RWPE2 (cell line): ENCODE data around the gene INHBC.

ENCODE experiments used
- ATAC-seq: fragments of 200-7000 bp; cut with Tn5 transposase; 3 replicates; pipeline ENCODE4 v1.9.1; 2021; ENCODE audit warnings: low read depth
- DNase-seq: peaks from one replicate; pipeline ENCODE4 v3.0.0-alpha.2; 2020; ENCODE audit warnings: low spot score
- H3K27ac ChIP-seq: fragments of 450-650 bp; 2 replicates; pipeline ENCODE4 v1.5.1; 2017; ENCODE audit warnings: mild to moderate bottlenecking; ENCODE audit not compliant: poor library complexity, severe bottlenecking
- H3K27me3 ChIP-seq: fragments of 250-450 bp; sonication (Bioruptor Pico); 2 replicates; pipeline ENCODE4 v1.5.1; 2021; ENCODE audit warnings: mild to moderate bottlenecking, moderate library complexity; ENCODE audit not compliant: insufficient read depth, poor library complexity, severe bottlenecking
- H3K36me3 ChIP-seq: fragments of 250-450 bp; sonication (Bioruptor Pico); 2 replicates; pipeline ENCODE4 v1.5.1; 2020; ENCODE audit warnings: low read depth, mild to moderate bottlenecking, moderate library complexity
- H3K4me1 ChIP-seq: fragments of 250-450 bp; sonication (Bioruptor Pico); 2 replicates; pipeline ENCODE4 v1.5.1; 2021; ENCODE audit warnings: mild to moderate bottlenecking, moderate library complexity; ENCODE audit not compliant: insufficient read depth, poor library complexity, severe bottlenecking
- H3K4me3 ChIP-seq: fragments of 250-450 bp; sonication (Bioruptor Pico); 2 replicates; pipeline ENCODE4 v1.5.1; 2021; ENCODE audit warnings: mild to moderate bottlenecking, moderate library complexity; ENCODE audit not compliant: severe bottlenecking
- H3K9me3 ChIP-seq: fragments of 250-450 bp; sonication (Bioruptor Pico); 2 replicates; pipeline ENCODE4 v1.5.1; 2021; ENCODE audit warnings: mild to moderate bottlenecking, moderate library complexity; ENCODE audit not compliant: severe bottlenecking
- CTCF ChIP-seq: fragments of 450-650 bp; IDR thresholded peaks from one replicate; pipeline ENCODE4 v1.5.1; 2017; ENCODE audit warnings: mild to moderate bottlenecking, moderate library complexity; ENCODE audit not compliant: poor library complexity, severe bottlenecking

INHBC gene

GRCh38 chr12:57456737-57457490, 22.3 kb downstream of the INHBC start:
- no peak overlapping the region for H3K4me3 ChIP-seq
- no peaks in the 10 kb centered on the region for H3K27me3 ChIP-seq
- no peak for TF ChIP-seq CTCF
- ATAC-seq: no peak
- no peak for DNase-seq
- no peaks in the 10 kb centered on the region for H3K36me3 ChIP-seq
- peak overlapping the region; percentile 73 for H3K27ac ChIP-seq
- H3K4me1 ChIP-seq: peaks cover 29% of the 10 kb centered on the region
- H3K9me3 ChIP-seq: no peaks in the 10 kb centered on the region

- DNase-seq (no peak), ATAC-seq (no peak)
- Histone ChIP-seq H3K27ac (peak overlapping the region; percentile 73), H3K27me3 (no peaks in the 10 kb centered on the region), H3K9me3 (no peaks in the 10 kb centered on the region), H3K4me3 (peak overlapping the region; percentile 40), H3K36me3 (no peaks in the 10 kb centered on the region), H3K4me1 (peaks cover 29% of the 10 kb centered on the region)
- TF ChIP-seq CTCF: no peak
Observed at GRCh38 chr12:57458665-57459054, 24.1 kb downstream of the INHBC start.

GRCh38 chr12:57459055-57459749, 24.6 kb downstream of the INHBC start:
- Histone ChIP-seq H3K9me3 (no peaks in the 10 kb centered on the region), H3K36me3 (no peaks in the 10 kb centered on the region), H3K27ac (peak overlapping the region; percentile 73), H3K4me3 (peak overlapping the region; percentile 40), H3K27me3 (no peaks in the 10 kb centered on the region), H3K4me1 (peaks cover 29% of the 10 kb centered on the region)
- peak; percentile 57 for ATAC-seq
- peak; percentile 88 for DNase-seq
- TF ChIP-seq CTCF: peak; percentile 94

- DNase-seq (no peak), ATAC-seq (no peak)
- H3K36me3 ChIP-seq: no peaks in the 10 kb centered on the region
- peak within 1 kb of the TSS; percentile 73 for H3K27ac ChIP-seq
- H3K4me1 ChIP-seq: peaks cover 24% of the 10 kb centered on the region
- H3K27me3 ChIP-seq: no peaks in the 10 kb centered on the region
- TF ChIP-seq CTCF: no peak
- peak within 1 kb of the TSS; percentile 40 for H3K4me3 ChIP-seq
- H3K9me3 ChIP-seq: no peaks in the 10 kb centered on the region
Observed at GRCh38 chr12:57459750-57460467, 25.3 kb downstream of the INHBC start, which contains the start of gene GLI1. Gene GLI1 (plus strand): TSS chr12:57459785. CDS start chr12:57463692, 3,907 bp downstream.
